Retina (tissue), 1 donor: ENCODE results near the gene STYK1.

ENCODE experiments used
- DNase-seq: peaks from one replicate; pipeline ENCODE4 v3.0.0-alpha.2; 2016

Gene STYK1

GRCh38 chr12:10673659-10674384 lies at the start of gene STYK1:
Gene STYK1 (minus strand): TSS chr12:10674052. CDS start chr12:10634618, 39,434 bp downstream.
- peak; percentile 74 for DNase-seq

DNA sequence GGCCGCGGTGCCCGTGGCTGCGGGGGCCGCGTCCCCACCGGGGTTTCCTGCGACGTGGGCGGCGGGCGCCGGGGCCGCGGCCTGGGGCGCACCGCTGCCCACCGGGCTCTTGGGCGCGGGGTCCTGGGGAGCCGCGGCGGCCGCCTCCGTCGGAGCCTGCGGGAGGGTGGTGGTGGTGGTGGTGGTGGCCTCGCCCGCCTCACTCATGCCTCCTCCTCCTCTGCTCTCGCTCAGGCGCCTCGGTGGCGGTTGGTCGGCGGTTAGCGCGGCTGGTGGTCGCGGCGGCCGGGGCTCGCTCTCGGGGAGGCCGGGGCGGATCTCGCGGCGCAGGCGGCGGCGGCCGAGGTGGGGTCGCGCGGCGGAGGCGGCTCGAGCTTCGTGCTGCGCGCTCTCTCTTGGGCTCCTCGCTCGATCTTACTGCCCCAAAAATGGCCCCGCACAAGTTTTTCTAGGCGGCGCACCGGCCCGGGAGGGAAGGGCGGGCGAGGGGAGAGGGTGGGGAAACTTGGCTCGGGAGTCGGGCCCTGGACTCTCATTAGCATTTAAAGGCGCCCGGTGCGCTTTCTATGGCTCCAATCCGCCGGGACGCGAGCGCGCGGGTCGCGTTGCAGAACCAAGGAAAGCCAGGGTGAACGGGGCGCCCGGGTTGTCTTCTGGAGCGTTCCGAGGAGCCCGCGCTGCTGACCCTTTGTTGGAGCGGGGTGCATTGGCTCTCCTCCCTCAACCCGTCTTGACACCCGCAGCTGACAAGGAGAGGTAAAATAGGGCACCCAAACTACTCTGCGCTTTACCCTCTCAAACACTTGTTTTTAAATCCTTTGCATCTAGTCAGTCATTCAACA lies 49.3 kb upstream of the STYK1 start, which contains the start of gene YBX3:
Gene YBX3 (minus strand): TSS at position 419 of the 842 bp plus-strand sequence. CDS start 212 bp downstream, at position 207.
- peak; percentile 85 for DNase-seq

- peak; percentile 81 for DNase-seq
Observed at GRCh38 chr12:10722502-10722904, 48.7 kb upstream of the STYK1 start.

DNA sequence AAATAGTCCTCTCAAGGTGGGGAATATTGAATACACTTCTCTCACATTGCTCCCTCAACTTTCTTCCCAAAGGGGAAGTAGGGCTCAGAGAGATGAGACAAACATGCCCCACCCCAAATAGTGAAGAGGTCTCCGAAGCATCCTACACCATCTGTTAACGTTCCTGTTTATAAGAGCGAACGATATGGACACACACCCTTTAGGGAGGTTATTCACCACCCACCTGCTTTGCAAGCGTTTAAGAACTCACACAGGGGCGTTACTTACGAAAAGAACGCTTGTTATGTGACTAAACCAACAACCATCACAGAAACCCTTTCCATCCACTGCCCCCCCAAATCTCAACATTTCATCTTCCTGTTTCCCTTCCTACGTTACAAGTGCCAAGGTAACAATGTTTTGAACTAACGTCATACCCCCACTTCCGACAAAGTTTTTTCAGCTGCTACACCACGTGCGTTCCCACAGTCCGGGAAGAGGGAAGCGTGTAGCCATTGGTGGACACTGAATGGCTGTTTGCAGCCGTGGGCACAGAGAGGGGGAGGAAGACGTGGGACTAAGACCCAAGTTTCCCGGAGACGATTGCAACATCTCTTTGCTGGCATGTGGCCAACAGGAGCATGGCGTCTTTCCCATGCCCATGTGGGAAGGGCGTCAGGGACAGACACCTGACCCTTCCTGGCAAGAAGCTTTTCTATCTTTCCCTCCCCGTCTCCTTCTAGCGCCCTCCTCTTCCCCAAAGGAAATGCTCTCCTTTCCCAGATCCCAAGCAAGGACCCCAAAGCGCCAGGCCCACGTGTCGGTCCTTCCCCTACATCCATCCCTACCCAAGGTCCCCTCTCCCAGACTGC lies 48.0 kb upstream of the STYK1 start:
- DNase-seq, result no peak

GRCh38 chr12:10720974-10721650 lies 47.3 kb upstream of the STYK1 start:
- no peak for DNase-seq

DNA sequence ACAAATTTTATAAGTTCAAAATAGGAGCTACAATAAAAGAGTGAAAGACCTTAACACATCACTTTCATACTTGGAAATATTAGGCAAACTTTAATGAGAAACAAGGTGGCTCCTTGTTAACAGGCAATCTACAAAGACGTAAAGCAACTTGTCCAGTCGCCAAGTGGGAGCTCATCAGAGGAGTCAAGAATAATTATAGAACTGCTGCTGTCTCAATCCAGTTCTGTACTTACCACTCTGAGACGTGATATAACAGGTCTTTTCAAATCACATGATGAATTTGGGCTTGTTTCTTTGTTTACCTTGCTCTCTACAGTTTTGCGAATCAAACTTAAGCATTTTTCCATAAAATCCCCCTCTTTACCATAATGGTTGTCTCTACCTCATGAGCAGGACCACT lies 45.6 kb upstream of the STYK1 start:
- no peak for DNase-seq

DNA sequence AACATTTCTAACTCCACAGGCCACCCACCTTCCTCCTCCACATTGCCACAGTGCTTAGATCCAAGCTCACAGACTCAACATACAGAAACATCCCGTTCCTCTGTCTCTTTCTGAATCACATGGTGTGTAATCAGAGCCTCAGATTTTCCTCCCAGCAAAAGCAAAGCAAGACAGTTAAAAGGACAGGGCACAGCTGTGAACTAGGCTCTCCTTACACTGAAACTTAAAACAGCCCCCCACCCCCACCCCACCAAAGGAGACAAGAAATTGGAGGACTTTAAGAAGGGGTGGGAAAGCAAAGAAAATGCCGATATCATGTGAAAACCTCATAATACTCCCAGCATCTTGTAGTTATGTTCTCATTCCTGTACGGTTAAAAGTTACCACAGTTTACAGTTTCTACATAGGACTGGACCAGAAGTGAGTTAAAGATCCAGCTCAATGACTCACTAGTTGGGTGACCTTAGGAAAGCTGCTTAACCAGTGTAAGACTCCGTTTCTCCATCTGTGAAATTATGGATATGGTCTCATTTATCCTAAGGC lies 44.5 kb upstream of the STYK1 start:
- peak; percentile 8 for DNase-seq

DNA sequence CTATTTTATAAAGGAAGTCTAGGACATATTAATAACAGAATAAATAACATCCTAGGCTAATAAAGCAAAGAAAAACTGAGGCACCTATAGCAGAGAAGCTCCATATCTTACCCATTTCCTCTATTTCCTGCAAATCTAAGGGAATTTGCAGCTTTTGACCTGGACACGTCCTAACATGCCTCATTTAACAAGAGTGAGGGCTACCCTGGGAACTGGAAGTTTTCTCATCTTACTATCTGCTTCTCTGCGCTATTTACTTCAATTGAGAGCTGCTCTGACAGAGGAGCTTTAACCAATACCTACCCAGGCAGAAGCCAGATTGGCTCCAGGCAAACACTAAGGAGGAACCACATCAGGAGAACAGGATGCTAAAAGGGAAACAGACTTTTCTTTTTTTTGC lies 43.6 kb upstream of the STYK1 start:
- peak; percentile 12 for DNase-seq

DNA sequence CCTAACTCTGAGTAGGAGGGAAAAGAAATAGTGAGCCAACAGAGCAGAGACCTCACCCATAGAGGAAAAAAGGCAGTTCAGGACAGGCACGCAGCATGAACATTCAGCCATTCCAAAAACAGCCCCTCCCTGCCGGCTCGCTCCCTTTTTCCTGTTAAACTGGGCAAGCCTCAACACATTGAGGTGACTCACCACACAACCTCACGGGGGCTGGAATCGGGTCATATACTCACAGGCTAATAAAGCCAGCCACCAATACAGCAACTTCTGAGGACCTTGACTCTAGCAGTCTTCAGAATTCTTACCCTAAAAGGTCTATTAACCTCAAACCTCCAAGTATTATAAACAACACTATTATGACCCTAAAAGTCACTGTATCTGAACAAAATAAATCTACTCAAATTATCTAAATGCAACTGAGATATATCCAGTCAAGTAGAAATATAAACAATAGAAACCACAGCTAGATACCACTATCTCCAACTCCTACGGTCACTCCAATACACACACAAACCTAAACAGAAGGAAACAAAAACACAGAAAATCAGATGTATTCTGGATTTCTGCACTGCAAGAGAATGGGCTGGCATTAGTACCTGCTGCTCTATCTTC lies 43.0 kb upstream of the STYK1 start:
- peak; percentile 40 for DNase-seq

- DNase-seq, result no peak
Observed at GRCh38 chr12:10716277-10716676, 42.4 kb upstream of the STYK1 start.

- DNase-seq, result no peak
Observed at GRCh38 chr12:10715491-10715890, 41.6 kb upstream of the STYK1 start.

GRCh38 chr12:10709808-10710207 lies 36.0 kb upstream of the STYK1 start:
- DNase-seq, result no peak

DNA sequence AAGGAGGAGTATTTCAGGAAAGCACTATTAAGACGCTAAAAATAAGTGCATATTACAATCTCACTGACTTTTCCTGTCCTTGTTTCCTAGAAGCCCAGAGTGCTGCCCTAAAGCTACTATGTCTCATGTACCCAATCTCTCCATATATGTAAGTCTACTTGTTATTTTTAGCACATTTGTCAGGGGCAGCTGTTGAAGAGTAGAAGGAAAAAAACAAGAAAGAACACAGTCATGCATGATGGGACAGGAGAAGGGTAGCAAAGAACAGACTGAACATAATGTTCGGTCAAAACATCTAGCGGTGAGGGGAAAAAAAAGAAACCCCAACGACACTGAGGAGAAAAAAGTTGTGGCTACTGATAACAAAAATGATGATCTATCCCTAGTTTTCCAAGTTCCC lies 35.0 kb upstream of the STYK1 start:
- DNase-seq, result no peak

DNA sequence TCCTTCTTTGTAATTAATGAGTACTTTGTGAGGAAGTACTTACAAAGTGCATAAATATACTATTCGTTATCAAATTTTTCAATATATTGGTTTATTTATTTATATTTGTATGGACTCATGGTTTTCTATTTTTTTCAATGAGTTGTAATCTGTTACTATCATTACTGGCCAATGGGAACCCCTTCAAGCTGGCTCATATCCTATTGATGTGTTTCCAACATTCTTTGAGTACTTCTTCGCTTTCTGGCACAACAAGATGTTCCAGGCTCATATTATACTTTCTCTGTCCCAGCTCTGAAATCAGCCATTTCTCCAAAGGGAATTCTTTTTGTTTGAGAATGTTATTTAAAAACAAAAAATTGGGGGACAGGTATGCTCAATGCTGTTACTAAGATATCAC lies 31.8 kb upstream of the STYK1 start:
- no peak for DNase-seq

- DNase-seq, result no peak
Observed at GRCh38 chr12:10701843-10702242, 28.0 kb upstream of the STYK1 start.

GRCh38 chr12:10701131-10701681 lies 27.4 kb upstream of the STYK1 start:
- no peak for DNase-seq

GRCh38 chr12:10700581-10700980 lies 26.7 kb upstream of the STYK1 start:
- DNase-seq, result no peak

- DNase-seq, result no peak
Observed at GRCh38 chr12:10697862-10698261, 24.0 kb upstream of the STYK1 start.

DNA sequence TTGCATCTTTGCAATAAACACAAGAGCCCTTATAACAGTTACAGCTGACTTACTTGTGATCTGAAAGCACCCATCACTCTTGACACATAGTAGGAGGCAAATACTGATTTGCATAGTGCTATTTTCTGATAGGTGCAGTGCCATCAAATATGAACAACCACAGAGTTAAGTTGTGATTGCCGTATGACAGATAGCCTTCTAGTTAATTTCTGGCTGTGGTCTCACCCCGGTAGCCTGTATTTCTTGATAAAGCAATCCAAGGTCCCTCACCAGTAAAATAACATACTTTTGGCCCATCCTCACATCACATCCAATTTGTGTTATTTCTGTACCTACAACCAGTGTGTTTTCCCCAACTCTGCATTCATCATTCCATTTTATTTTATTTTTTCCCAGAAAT lies 23.3 kb upstream of the STYK1 start:
- no peak for DNase-seq

GRCh38 chr12:10690906-10691305 lies 17.1 kb upstream of the STYK1 start:
- DNase-seq, result no peak

- no peak for DNase-seq
Observed at GRCh38 chr12:10689146-10689545, 15.3 kb upstream of the STYK1 start.
